Neural progenitor cell (in vitro differentiated cells): ENCODE measurements around the gene AP1S1. TPM values are rescaled to one million over a fixed set of nuclear protein-coding genes. Genes with fewer than 3 reads are reported as not detected.
A peak's percentile ranks its signal among the peaks of the same experiment; 100 is the strongest.

Experiments
- DNase-seq: peaks from one replicate; pipeline ENCODE4 v3.0.0-alpha.2; 2016; ENCODE audit warnings: low spot score
- H2AFZ ChIP-seq: fragments of 200-600 bp; sonication (generic); replicated peaks from 2 replicates; pipeline ENCODE4 v1.6.1; 2016; ENCODE audit warnings: antibody characterized with exemption
- H3F3A ChIP-seq: fragments of 200-600 bp; sonication (generic); 2 replicates; pipeline ENCODE4 v1.6.1; 2016; ENCODE audit warnings: antibody characterized with exemption, low read depth
- H3K27ac ChIP-seq: fragments of 200-600 bp; sonication (generic); 2 replicates; pipeline ENCODE4 v1.5.1; 2016; ENCODE audit warnings: mild to moderate bottlenecking
- H3K27me3 ChIP-seq: fragments of 200-600 bp; sonication (generic); 2 replicates; pipeline ENCODE4 v1.6.1; 2016; ENCODE audit warnings: mild to moderate bottlenecking, moderate library complexity
- H3K36me3 ChIP-seq: fragments of 200-600 bp; sonication (generic); 2 replicates; pipeline ENCODE4 v1.5.1; 2016
- H3K4me1 ChIP-seq: fragments of 200-600 bp; sonication (generic); 2 replicates; pipeline ENCODE4 v1.6.1; 2016; ENCODE audit warnings: mixed run types
- H3K4me2 ChIP-seq: fragments of 200-600 bp; sonication (generic); 2 replicates; pipeline ENCODE4 v1.6.1; 2016
- H3K4me3 ChIP-seq: fragments of 200-600 bp; sonication (generic); 2 replicates; pipeline ENCODE4 v1.5.1; 2016
- H3K79me2 ChIP-seq: fragments of 200-600 bp; sonication (generic); 2 replicates; pipeline ENCODE4 v1.6.1; 2016; ENCODE audit warnings: low read depth
- H3K9ac ChIP-seq: fragments of 200-600 bp; sonication (generic); 2 replicates; pipeline ENCODE4 v1.6.1; 2016
- H3K9me3 ChIP-seq: fragments of 200-600 bp; sonication (generic); 2 replicates; pipeline ENCODE4 v1.5.1; 2016; ENCODE audit warnings: low read depth
- H4K20me1 ChIP-seq: fragments of 200-600 bp; sonication (generic); 2 replicates; pipeline ENCODE4 v1.6.1; 2016; ENCODE audit warnings: low read depth
- H3K27ac Mint-ChIP-seq: 3 replicates; pipeline ENCODE4 v1.8.0; 2021; ENCODE audit warnings: mixed read lengths
- H3K27me3 Mint-ChIP-seq: 2 replicates; pipeline ENCODE4 v1.8.0; 2022; ENCODE audit warnings: low read depth, mild to moderate bottlenecking, inconsistent platforms, moderate library complexity, mixed read lengths; ENCODE audit not compliant: insufficient read depth
- H3K36me3 Mint-ChIP-seq: 3 replicates; pipeline ENCODE4 v1.8.0; 2021; ENCODE audit warnings: mixed read lengths
- H3K4me1 Mint-ChIP-seq: 3 replicates; pipeline ENCODE4 v1.8.0; 2021; ENCODE audit warnings: mixed read lengths
- H3K4me3 Mint-ChIP-seq: 3 replicates; pipeline ENCODE4 v1.8.0; 2021; ENCODE audit warnings: mild to moderate bottlenecking, moderate library complexity, mixed read lengths
- H3K9me3 Mint-ChIP-seq: 3 replicates; pipeline ENCODE4 v1.8.0; 2020; ENCODE audit warnings: mixed read lengths
- CTCF ChIP-seq: fragments of 200-600 bp; sonication (generic); IDR thresholded peaks from 2 replicates; pipeline ENCODE4 v1.5.1; 2017; ENCODE audit warnings: antibody characterized with exemption, mild to moderate bottlenecking
- EZH2 ChIP-seq: fragments of 200-600 bp; sonication (generic); IDR thresholded peaks from 2 replicates; pipeline ENCODE4 v1.6.1; 2017; ENCODE audit warnings: antibody characterized with exemption, mild to moderate bottlenecking, moderate library complexity
- EZH2phosphoT487 ChIP-seq: fragments of 200-600 bp; sonication (generic); IDR thresholded peaks from 2 replicates; pipeline ENCODE4 v1.6.1; 2017; ENCODE audit warnings: antibody characterized with exemption
- total RNA-seq: library from RNA; depleted of rRNA; stranded (reverse); fragments of >200 nt; gene quantifications from 2 replicates; pipeline ENCODE4 v1.2.3, GENCODE V29; 2015; ENCODE audit warnings: low replicate concordance

AP1S1 gene
- total RNA-seq, 1 donor from 2014 or later, result 74.4 TPM

DNA sequence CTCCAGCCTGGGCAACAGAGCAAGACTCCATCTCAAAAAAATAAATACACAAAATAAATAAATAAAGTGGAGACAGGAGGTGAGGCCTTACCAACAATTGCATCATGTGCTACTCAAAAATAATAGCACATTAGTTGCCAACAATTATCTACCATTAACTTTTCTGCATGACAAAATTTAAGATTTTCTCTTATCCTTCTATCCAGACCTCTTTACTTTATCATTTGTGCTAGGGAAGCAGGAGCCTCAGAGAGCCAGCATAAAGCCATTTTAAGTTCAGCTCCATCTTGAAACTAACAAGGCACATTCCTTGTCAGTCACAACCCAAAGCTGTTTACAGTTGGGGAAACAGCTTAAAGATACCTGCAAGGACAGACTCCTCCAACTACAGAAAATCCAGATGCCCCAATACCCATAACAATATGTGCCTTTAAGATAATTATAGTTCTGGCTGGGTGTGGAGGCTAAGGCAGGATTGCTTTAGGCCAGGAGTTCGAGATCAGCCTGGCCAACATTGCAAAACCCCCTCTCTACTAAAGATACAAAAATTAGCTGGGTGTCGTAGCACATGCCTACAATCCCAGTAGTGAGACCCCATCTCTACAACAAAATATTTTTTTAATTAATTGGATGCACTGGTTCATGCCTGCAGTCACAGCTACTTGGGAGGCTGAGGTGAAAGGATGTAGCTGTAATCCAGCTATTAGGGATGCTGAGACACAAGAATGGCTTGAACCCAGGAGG, 2.2 kb upstream of the AP1S1 start:
- Histone ChIP-seq H3K27ac (no peak overlapping the region), H3K4me1 (peaks cover 7% of the 10 kb centered on the region), H3K36me3 (no peaks in the 10 kb centered on the region), H3K9me3 (no peaks in the 10 kb centered on the region), H4K20me1 (no peaks in the 10 kb centered on the region), H3K9ac (no peak overlapping the region), H3F3A (peaks cover 21% of the 10 kb centered on the region), H3K4me3 (no peak overlapping the region), H3K79me2 (peaks cover 8% of the 10 kb centered on the region), H2AFZ (no peak overlapping the region), H3K4me2 (no peak overlapping the region), H3K27me3 (no peaks in the 10 kb centered on the region)
- H3K27ac Mint-ChIP-seq, result no peak overlapping the region
- peaks cover 7% of the 10 kb centered on the region for H3K27me3 Mint-ChIP-seq
- H3K4me3 Mint-ChIP-seq, result no peak overlapping the region
- H3K9me3 Mint-ChIP-seq, result peaks cover 3% of the 10 kb centered on the region
- no peak for TF ChIP-seq EZH2
- no peak for TF ChIP-seq CTCF
- TF ChIP-seq EZH2phosphoT487, result no peak
- peaks cover 31% of the 10 kb centered on the region for H3K4me1 Mint-ChIP-seq
- peaks cover 5% of the 10 kb centered on the region for H3K36me3 Mint-ChIP-seq
- DNase-seq, result no peak

GRCh38 chr7:101154693-101155102, 422 bp downstream of the AP1S1 start:
- Histone ChIP-seq H3K79me2 (peaks cover 8% of the 10 kb centered on the region), H4K20me1 (no peaks in the 10 kb centered on the region), H3K27ac (no peak overlapping the region), H3F3A (peaks cover 21% of the 10 kb centered on the region), H3K27me3 (no peaks in the 10 kb centered on the region), H3K9ac (no peak overlapping the region), H3K4me3 (peak overlapping the region; percentile 86), H2AFZ (no peak overlapping the region), H3K36me3 (no peaks in the 10 kb centered on the region), H3K4me2 (peak overlapping the region; percentile 85), H3K9me3 (no peaks in the 10 kb centered on the region), H3K4me1 (peaks cover 7% of the 10 kb centered on the region)
- no peak for DNase-seq
- H3K27ac Mint-ChIP-seq, result no peak overlapping the region
- H3K4me1 Mint-ChIP-seq, result peaks cover 36% of the 10 kb centered on the region
- H3K9me3 Mint-ChIP-seq, result peaks cover 3% of the 10 kb centered on the region
- TF ChIP-seq EZH2 (no peak), CTCF (no peak), EZH2phosphoT487 (no peak)
- peaks cover 9% of the 10 kb centered on the region for H3K27me3 Mint-ChIP-seq
- peaks cover 11% of the 10 kb centered on the region for H3K36me3 Mint-ChIP-seq
- peak overlapping the region; percentile 89 for H3K4me3 Mint-ChIP-seq

GRCh38 chr7:101155303-101155702, 1.0 kb downstream of the AP1S1 start:
- Histone ChIP-seq H3K9me3 (no peaks in the 10 kb centered on the region), H3K4me2 (peak overlapping the region; percentile 85), H3K27ac (no peak overlapping the region), H3F3A (peaks cover 21% of the 10 kb centered on the region), H3K4me3 (peak overlapping the region; percentile 86), H3K9ac (no peak overlapping the region), H3K27me3 (no peaks in the 10 kb centered on the region), H4K20me1 (no peaks in the 10 kb centered on the region), H2AFZ (no peak overlapping the region), H3K79me2 (peaks cover 8% of the 10 kb centered on the region), H3K36me3 (no peaks in the 10 kb centered on the region), H3K4me1 (peaks cover 7% of the 10 kb centered on the region)
- Mint-ChIP-seq H3K27ac (peak overlapping the region; percentile 52), H3K4me3 (peak overlapping the region; percentile 89), H3K27me3 (peaks cover 11% of the 10 kb centered on the region), H3K9me3 (peaks cover 3% of the 10 kb centered on the region), H3K4me1 (peaks cover 32% of the 10 kb centered on the region), H3K36me3 (peaks cover 14% of the 10 kb centered on the region)
- TF ChIP-seq EZH2phosphoT487, result no peak
- DNase-seq, result no peak

DNA sequence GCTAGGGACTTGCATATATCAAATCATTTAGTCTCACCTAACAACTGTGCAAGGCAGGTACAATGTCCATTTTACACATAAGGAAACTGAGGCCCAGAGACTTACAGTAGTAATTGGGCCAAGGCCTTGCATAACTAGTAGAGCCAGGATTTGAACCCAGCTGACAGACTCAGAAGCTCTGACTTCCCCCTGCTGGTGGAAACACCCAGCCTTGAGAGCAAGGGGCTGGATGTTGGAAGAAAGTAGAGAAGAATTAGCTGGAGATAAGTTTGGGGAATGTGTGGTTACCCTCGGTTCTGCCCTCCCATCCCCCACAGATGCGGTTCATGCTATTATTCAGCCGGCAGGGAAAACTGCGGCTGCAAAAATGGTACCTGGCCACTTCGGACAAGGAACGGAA, 2.0 kb downstream of the AP1S1 start:
- DNase-seq, result no peak
- Histone ChIP-seq H3F3A (peaks cover 23% of the 10 kb centered on the region), H3K27ac (no peak overlapping the region), H3K9ac (no peak overlapping the region), H4K20me1 (peaks cover 6% of the 10 kb centered on the region), H3K79me2 (peaks cover 8% of the 10 kb centered on the region), H3K4me3 (no peak overlapping the region), H3K4me2 (no peak overlapping the region), H3K36me3 (no peaks in the 10 kb centered on the region), H2AFZ (no peak overlapping the region), H3K4me1 (peaks cover 7% of the 10 kb centered on the region), H3K9me3 (no peaks in the 10 kb centered on the region), H3K27me3 (peaks cover 6% of the 10 kb centered on the region)
- Mint-ChIP-seq H3K27me3 (peaks cover 11% of the 10 kb centered on the region), H3K4me3 (peak overlapping the region; percentile 29), H3K9me3 (peaks cover 3% of the 10 kb centered on the region), H3K36me3 (peaks cover 15% of the 10 kb centered on the region), H3K27ac (no peak overlapping the region), H3K4me1 (peaks cover 32% of the 10 kb centered on the region)
- TF ChIP-seq EZH2 (no peak), CTCF (no peak), EZH2phosphoT487 (no peak)
